Omental fat pad (tissue), 4 donors: ENCODE measurements around the gene PAPOLG. TPM values are rescaled to one million over a fixed set of nuclear protein-coding genes. Genes with fewer than 3 reads are reported as not detected.

Experiments used
- ATAC-seq: fragments of 150-250 bp; one replicate; pipeline ENCODE4 v1.9.1; 2016; ENCODE audit warnings: mild to moderate bottlenecking, moderate library complexity; ENCODE audit not compliant: low FRiP score
- DNase-seq: peaks from one replicate; pipeline ENCODE4 v3.0.0-alpha.2; 2019; ENCODE audit warnings: low spot score
- small RNA-seq: library from RNA; depleted of rRNA; stranded (forward); fragments of <200 nt; gene quantifications from one replicate; pipeline ENCODE3, GENCODE V24; 2016
- total RNA-seq, 4 donors: library from RNA; depleted of rRNA; stranded (reverse); fragments of >200 nt; gene quantifications; one replicate each; pipeline ENCODE4 v1.1.0, GENCODE V29; 2016
- TF ChIP-seq, protein P1 (sequence below), 3 donors: fragments of 450-650 bp; IDR thresholded peaks; one replicate each; pipeline ENCODE4 v1.5.1; 2016 to 2017; ENCODE audit warnings: antibody characterized with exemption in 3 of 3, mild to moderate bottlenecking in 3 of 3, moderate library complexity in 2 of 3

PAPOLG gene
- total RNA-seq, 4 donors from 2014 or later = 12.3 to 19.2 (median 14.9) TPM

DNA sequence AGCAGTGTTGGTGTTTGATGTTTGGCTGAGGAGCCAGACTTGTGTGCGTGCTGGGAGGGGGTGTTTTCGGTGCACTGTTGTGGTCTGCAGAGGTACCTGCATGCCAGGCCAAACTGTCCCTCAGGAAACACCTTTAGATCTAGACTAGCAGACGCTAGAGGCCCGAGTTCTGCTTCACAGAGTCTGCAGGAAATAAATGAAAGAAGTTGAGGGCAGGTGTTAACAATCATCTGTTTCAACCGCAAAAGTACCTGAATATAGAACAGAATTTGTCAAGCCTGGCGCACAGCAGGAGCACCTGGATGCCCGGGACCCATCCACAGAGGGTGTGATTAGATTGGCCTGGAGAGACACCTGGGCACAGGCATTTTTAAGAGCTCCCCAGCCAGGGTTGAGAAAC is 84.8 kb downstream of the PAPOLG start:
- no peak for DNase-seq
- ATAC-seq = no peak
- TF ChIP-seq, protein P1, sequence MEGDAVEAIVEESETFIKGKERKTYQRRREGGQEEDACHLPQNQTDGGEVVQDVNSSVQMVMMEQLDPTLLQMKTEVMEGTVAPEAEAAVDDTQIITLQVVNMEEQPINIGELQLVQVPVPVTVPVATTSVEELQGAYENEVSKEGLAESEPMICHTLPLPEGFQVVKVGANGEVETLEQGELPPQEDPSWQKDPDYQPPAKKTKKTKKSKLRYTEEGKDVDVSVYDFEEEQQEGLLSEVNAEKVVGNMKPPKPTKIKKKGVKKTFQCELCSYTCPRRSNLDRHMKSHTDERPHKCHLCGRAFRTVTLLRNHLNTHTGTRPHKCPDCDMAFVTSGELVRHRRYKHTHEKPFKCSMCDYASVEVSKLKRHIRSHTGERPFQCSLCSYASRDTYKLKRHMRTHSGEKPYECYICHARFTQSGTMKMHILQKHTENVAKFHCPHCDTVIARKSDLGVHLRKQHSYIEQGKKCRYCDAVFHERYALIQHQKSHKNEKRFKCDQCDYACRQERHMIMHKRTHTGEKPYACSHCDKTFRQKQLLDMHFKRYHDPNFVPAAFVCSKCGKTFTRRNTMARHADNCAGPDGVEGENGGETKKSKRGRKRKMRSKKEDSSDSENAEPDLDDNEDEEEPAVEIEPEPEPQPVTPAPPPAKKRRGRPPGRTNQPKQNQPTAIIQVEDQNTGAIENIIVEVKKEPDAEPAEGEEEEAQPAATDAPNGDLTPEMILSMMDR (IDR thresholded peaks at IDR 0.05) = no peak

DNA sequence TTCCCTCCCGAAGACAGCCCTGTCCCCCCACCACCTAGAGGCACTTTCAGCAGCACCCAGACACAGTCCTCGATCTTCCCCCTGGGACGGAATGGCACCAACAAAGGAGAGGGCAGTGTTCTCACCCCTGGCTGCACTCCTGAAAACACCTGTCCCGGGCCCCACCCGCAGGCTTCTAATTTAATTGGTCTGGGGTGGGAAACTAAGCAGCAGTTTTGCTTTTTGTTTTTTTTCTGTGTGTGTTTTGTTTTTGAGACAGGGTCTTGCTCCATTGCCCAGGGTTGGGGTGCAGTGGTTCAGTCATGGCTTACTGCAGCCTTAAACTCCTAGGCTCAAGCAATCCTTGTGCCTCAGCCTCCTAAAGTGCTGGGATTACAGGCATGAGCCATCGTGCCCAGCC is 86.9 kb downstream of the PAPOLG start:
- ATAC-seq = no peak
- TF ChIP-seq, protein P1 (IDR thresholded peaks at IDR 0.05) = no peak

DNA sequence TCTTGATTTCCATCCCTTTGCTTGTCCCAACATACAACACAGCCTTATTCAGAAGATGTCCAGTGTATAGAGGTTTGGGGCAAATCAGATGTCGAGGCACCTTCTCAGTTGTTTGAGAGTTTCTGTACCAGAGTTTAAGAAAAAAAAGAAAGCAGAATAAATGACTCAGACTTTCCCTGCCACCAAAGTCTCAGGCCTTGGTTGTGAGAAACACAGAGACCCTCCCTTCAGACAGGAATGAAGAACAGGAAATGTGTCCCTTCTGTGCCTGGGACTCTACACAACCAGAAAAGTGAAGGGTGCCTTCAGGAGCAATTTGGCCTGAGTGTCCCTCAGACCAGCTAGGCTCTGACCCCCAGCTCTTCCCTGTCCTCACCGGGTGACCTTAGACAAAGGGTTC is 88.0 kb downstream of the PAPOLG start:
- no peak for ATAC-seq
- no peak for DNase-seq
- TF ChIP-seq, protein P1 (IDR thresholded peaks at IDR 0.05) = no peak

More for the DNA sequence above, 86.9 kb downstream of the PAPOLG start:
- no peak for DNase-seq

DNA sequence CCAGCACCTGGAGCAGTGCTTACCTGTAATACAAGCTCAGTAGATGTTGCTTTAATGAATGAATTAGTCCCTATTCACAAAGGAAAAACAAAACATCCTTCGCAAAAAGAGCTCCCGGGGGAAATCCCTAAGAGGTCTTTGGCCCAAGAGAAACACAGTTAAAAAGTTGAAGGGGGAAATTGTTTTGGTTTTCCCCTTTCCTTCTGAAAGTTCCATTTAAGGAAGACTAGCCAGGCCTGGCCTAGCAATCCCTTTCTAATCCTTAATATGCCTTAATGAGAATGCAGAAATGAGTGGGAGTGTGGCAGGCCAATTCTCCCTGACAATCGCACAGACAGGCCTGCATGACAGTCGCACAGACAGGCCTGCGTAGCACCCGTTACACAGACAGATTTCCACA is 91.8 kb downstream of the PAPOLG start:
- no peak for DNase-seq
- no peak for ATAC-seq
- TF ChIP-seq, protein P1 (IDR thresholded peaks at IDR 0.05) = no peak

Small RNA genes lying within 50 kb of the gene (small RNA-seq; reads per million reads assigned to genes)
- gene RN7SL632P (not detected), gene RNU6-612P (not detected)

Other genes with a start within 250 kb of the PAPOLG start
- gene BCL11A, start 202.6 kb upstream of the PAPOLG start, total RNA-seq = 1 to 10 TPM in 2 of 4 donors, under 1 TPM in 2; 0.28 to 5.0 (median 1.1) TPM
- 100 to 1,000 TPM in 1 of 4 donors, 10 to 100 TPM in 3; 15.5 to 128 (median 22.5) TPM for gene REL, start 125.3 kb downstream of the PAPOLG start, total RNA-seq